ENCODE data around the gene CCT7.
A peak's percentile ranks its signal among the peaks of the same experiment; 100 is the strongest.

- TF ChIP-seq POLR2AphosphoS5 (IDR thresholded peaks at IDR 0.05; ENCODE audit: low read depth, low read length) (peak; percentile 51; the same call in 1 of the 2 replicates), POLR2A (IDR thresholded peaks at IDR 0.05; ENCODE audit: low read depth, low read length) (peak; percentile 45), TAF1 (IDR thresholded peaks at IDR 0.05; ENCODE audit: borderline replicate concordance, low read depth, low read length) (no peak)
These were observed 21.0 kb downstream of the CCT7 start for GRCh38 chr2:73255007-73255644.

All from GM12892 (cell line).